ENCODE data around the gene FLYWCH2. TPM values are rescaled to one million over a fixed set of nuclear protein-coding genes. Genes with fewer than 3 reads are reported as not detected.

FLYWCH2 gene
- total and polyA plus RNA-seq, 2 of the 13 experiments (the other 11 are each of a cell fraction or from before 2014, with no cell fraction given) = 16.9 to 19.8 TPM

GRCh38 chr16:2904100-2904921 lies 21.3 kb downstream of the FLYWCH2 start (continued):
- TF ChIP-seq MXD4 (CRISPR knock-in tag; IDR thresholded peaks at IDR 0.05) (0 out of 2 replicates have a peak, but pooled peaks have one; percentile 45), CHD2 (IDR thresholded peaks at IDR 0.05; ENCODE audit: low read depth, low read length) (0 out of 2 replicates have a peak, but pooled peaks have one; percentile 22), ZNF510 (CRISPR knock-in tag; IDR thresholded peaks at IDR 0.05; ENCODE audit: low read depth) (0 out of 2 replicates have a peak, but pooled peaks have one; percentile 46), ZEB1 (IDR thresholded peaks at IDR 0.05; ENCODE audit: insufficient replicate concordance, low read depth) (peak; percentile 2), YEATS4 (CRISPR knock-in tag; IDR thresholded peaks at IDR 0.05; ENCODE audit: borderline replicate concordance) (peak; percentile 78; the same call in 1 of the 2 replicates), GATAD1 (CRISPR knock-in tag; IDR thresholded peaks at IDR 0.05) (peak; percentile 59; the same call in 1 of the 2 replicates), FOSL1 (CRISPR knock-in tag; IDR thresholded peaks at IDR 0.05; ENCODE audit: borderline replicate concordance) (no peak), ZNF879 (CRISPR knock-in tag; IDR thresholded peaks at IDR 0.05) (0 out of 2 replicates have a peak, but pooled peaks have one; percentile 16), SNAPC4 (CRISPR knock-in tag; IDR thresholded peaks at IDR 0.05) (no peak), MYNN (CRISPR knock-in tag; IDR thresholded peaks at IDR 0.05; ENCODE audit: low read depth) (no peak), ZNF543 (CRISPR knock-in tag; IDR thresholded peaks at IDR 0.05) (peak; percentile 99), THAP11 (CRISPR knock-in tag; IDR thresholded peaks at IDR 0.05) (peak; percentile 59), ZNF512 (CRISPR knock-in tag; IDR thresholded peaks at IDR 0.05) (0 out of 2 replicates have a peak, but pooled peaks have one; percentile 79), ZNF496 (CRISPR knock-in tag; IDR thresholded peaks at IDR 0.05; ENCODE audit: insufficient replicate concordance) (no peak), ZNF12 (CRISPR knock-in tag; IDR thresholded peaks at IDR 0.05) (0 out of 2 replicates have a peak, but pooled peaks have one; percentile 57), ZBTB25 (CRISPR knock-in tag; IDR thresholded peaks at IDR 0.05) (peak; percentile 65; the same call in 1 of the 2 replicates), ZGPAT (CRISPR knock-in tag; IDR thresholded peaks at IDR 0.05) (peak; percentile 84), ZIK1 (CRISPR knock-in tag; IDR thresholded peaks at IDR 0.05; ENCODE audit: borderline replicate concordance, low read depth) (peak; percentile 52; the same call in 1 of the 2 replicates), ZBTB20 (CRISPR knock-in tag; IDR thresholded peaks at IDR 0.05; ENCODE audit: borderline replicate concordance, low read depth) (no peak)

All from HepG2 (cell line).